Ovary (tissue), 9 donors: ENCODE measurements around the gene IMMP2L. TPM values are rescaled to one million over a fixed set of nuclear protein-coding genes. Genes with fewer than 3 reads are reported as not detected.

ENCODE experiments used
- DNase-seq, 5 donors: peaks; one replicate each; pipeline ENCODE4 v3.0.0-alpha.2; 2019 to 2020
- H3K27ac ChIP-seq, 2 donors: fragments of 200-600 bp; one replicate each; pipeline versions ENCODE4 v1.5.1 to v1.8.0; 2019 to 2022
- H3K27me3 ChIP-seq: fragments of 200-600 bp; one replicate; pipeline ENCODE4 v1.8.0; 2022
- H3K36me3 ChIP-seq: fragments of 200-600 bp; sonication (generic); one replicate; pipeline ENCODE4 v1.5.1; 2019
- H3K4me1 ChIP-seq: one replicate; pipeline ENCODE4 v1.8.1; 2013; ENCODE audit warnings: mild to moderate bottlenecking, moderate library complexity; ENCODE audit not compliant: insufficient read depth
- H3K4me3 ChIP-seq: fragments of 200-600 bp; sonication (generic); one replicate; pipeline ENCODE4 v1.5.1; 2017
- H3K9me3 ChIP-seq, 2 donors: fragments of 200-600 bp in 1 of 2; sonication (generic) in 1 of 2; one replicate each; pipeline versions ENCODE4 v1.5.1 to v1.8.1; 2013 to 2019; ENCODE audit warnings: mild to moderate bottlenecking in 1 of 2, moderate library complexity in 1 of 2
- CTCF ChIP-seq, 3 donors: fragments of 450-650 bp in 2 of 3; fragments of 200-600 bp in 1 of 3; IDR thresholded peaks; one replicate each; pipeline versions ENCODE4 v1.5.1 to v1.8.0; 2016 to 2022; ENCODE audit warnings: antibody characterized with exemption in 3 of 3, mild to moderate bottlenecking in 1 of 3
- EP300 ChIP-seq: sonication (generic); formaldehyde crosslinking; IDR thresholded peaks from one replicate; pipeline ENCODE4 v1.6.1; 2017; ENCODE audit warnings: antibody characterized with exemption
- POLR2A ChIP-seq: fragments of 450-650 bp; IDR thresholded peaks from one replicate; pipeline ENCODE4 v1.6.1; 2017; ENCODE audit warnings: antibody characterized with exemption, mild to moderate bottlenecking, moderate library complexity
- WGBS, 3 donors: extraction: QIAGEN DNeasy Blood & Tissue Kit in 1 of 3; methylation state at CpG; one replicate each; pipeline versions ENCODE4 v1.1.5 to v1.1.7; 2013 to 2017; 5-methylcytosine and 5-hydroxymethylcytosine counted together
- intact Hi-C, 4 donors: fragments of 100-400 bp; cut with DNase I; formaldehyde crosslinking; loops; one replicate each; pipeline versions ENCODE4 v1.11.0 to v1.15.1; 2022 to 2023
- polyA plus RNA-seq, 2 donors: library from polyadenylated mRNA; stranded (reverse); fragments of 200-250 nt in 1 of 2; fragments of 350-450 nt in 1 of 2; fragmentation: Illumina TruSeq in 1 of 2; extraction: RNeasy Lipid Tissue Mini Kit (QIAGEN cat#74804) in 1 of 2; gene quantifications; one replicate each; pipeline ENCODE4 v1.2.3, GENCODE V29; 2013 to 2014
- total RNA-seq, 7 donors: library from RNA; depleted of rRNA in 2 of 7; stranded (reverse); fragments of >200 nt in 2 of 7; fragmentation: NEBNext Ultra II Directional in 3 of 7; extraction: Animal tissue kit (Norgen Biotek cat#: 25700) in 3 of 7; gene quantifications; one replicate each; pipeline versions ENCODE4 v1.1.0 to v1.2.4, GENCODE V29; 2016 to 2023
- donor health status: DM: no; HTN: no; CAD: no; lungs with moderate emphysema.
- donor health status: DM: no; HTN: no; CAD: no.
- donor health status: Bipolar disorder and iron deficiency.
- donor health status: DM: yes; HTN: yes; CAD: no.
- donor health status: DM: no; HTN: no; CAD: no.
- donor health status: DM: yes; HTN: yes; CAD: no.

The IMMP2L gene
- total and polyA plus RNA-seq, 9 donors: 19.5 to 36.9 (median 29.9) TPM

- Histone ChIP-seq H3K36me3 (no peaks in the 10 kb centered on the region), H3K27ac (no peak overlapping the region), H3K27me3 (no peaks in the 10 kb centered on the region), H3K4me1 (no peaks in the 10 kb centered on the region), H3K9me3 (no peaks in the 10 kb centered on the region), H3K4me3 (no peak overlapping the region)
- no peak for DNase-seq
- intact Hi-C loops: no loop called here
- 49 to 61% (median 50%) methylated on average over 3 of the region's 3 CpGs for WGBS, 3 donors
- TF ChIP-seq POLR2A (no peak), CTCF (IDR thresholded peaks at IDR 0.05) (no peak), EP300 (no peak)
Measured at GRCh38 chr7:111499027-111499426, 63.3 kb downstream of the IMMP2L start.

GRCh38 chr7:111498391-111499007, 63.8 kb downstream of the IMMP2L start:
- Histone ChIP-seq H3K4me3 (no peak overlapping the region), H3K27ac (no peak overlapping the region), H3K27me3 (no peaks in the 10 kb centered on the region), H3K4me1 (no peaks in the 10 kb centered on the region), H3K9me3 (no peaks in the 10 kb centered on the region), H3K36me3 (no peaks in the 10 kb centered on the region)
- 88 to 99% (median 95%) methylated on average over 2 of the region's 2 CpGs for WGBS, 3 donors
- intact Hi-C loops: no loop called here
- DNase-seq: no peak
- TF ChIP-seq POLR2A (no peak), CTCF (IDR thresholded peaks at IDR 0.05) (no peak), EP300 (no peak)

- H3K9me3 ChIP-seq: no peaks in the 10 kb centered on the region
- H3K27ac ChIP-seq: no peak overlapping the region
- no peaks in the 10 kb centered on the region for H3K27me3 ChIP-seq
- no peaks in the 10 kb centered on the region for H3K4me1 ChIP-seq
- 94 to 99% (median 96%) methylated on average over 2 of the region's 2 CpGs for WGBS, 3 donors
- no peak overlapping the region for H3K4me3 ChIP-seq
- no peak for TF ChIP-seq CTCF (IDR thresholded peaks at IDR 0.05)
- no peak for TF ChIP-seq EP300
- TF ChIP-seq POLR2A: no peak
- DNase-seq: no peak
- no peaks in the 10 kb centered on the region for H3K36me3 ChIP-seq
- intact Hi-C loops: no loop called here
Measured at GRCh38 chr7:111495173-111495810, 67.0 kb downstream of the IMMP2L start.

GRCh38 chr7:111492234-111492633, 70.1 kb downstream of the IMMP2L start:
- no peaks in the 10 kb centered on the region for H3K36me3 ChIP-seq
- TF ChIP-seq EP300 (no peak), CTCF (IDR thresholded peaks at IDR 0.05) (no peak), POLR2A (no peak)
- H3K4me3 ChIP-seq: no peak overlapping the region
- H3K4me1 ChIP-seq: no peaks in the 10 kb centered on the region
- 91 to 98% (median 96%) methylated on average over 2 of the region's 2 CpGs for WGBS, 3 donors
- H3K9me3 ChIP-seq: no peaks in the 10 kb centered on the region
- intact Hi-C loops: no loop called here
- H3K27ac ChIP-seq: no peak overlapping the region
- no peaks in the 10 kb centered on the region for H3K27me3 ChIP-seq
- DNase-seq: no peak
